ENCODE measurements around the gene COG2.

- TF ChIP-seq EZH2 (IDR thresholded peaks at IDR 0.05; ENCODE audit: insufficient read depth, poor library complexity, severe bottlenecking) (no peak), EZH2phosphoT487 (IDR thresholded peaks at IDR 0.05; ENCODE audit: insufficient read depth, low read depth) (no peak)
Observed at GRCh38 chr1:230707732-230708630, 65.7 kb downstream of the COG2 start.

All from GM23248 (cell line).